ENCODE measurements around the gene RAPGEF5. TPM values are rescaled to one million over a fixed set of nuclear protein-coding genes. Genes with fewer than 3 reads are reported as not detected.

Gene RAPGEF5
- total RNA-seq, 3 donors from 2014 or later: 18.7 to 78.0 (median 41.9) TPM

DNA sequence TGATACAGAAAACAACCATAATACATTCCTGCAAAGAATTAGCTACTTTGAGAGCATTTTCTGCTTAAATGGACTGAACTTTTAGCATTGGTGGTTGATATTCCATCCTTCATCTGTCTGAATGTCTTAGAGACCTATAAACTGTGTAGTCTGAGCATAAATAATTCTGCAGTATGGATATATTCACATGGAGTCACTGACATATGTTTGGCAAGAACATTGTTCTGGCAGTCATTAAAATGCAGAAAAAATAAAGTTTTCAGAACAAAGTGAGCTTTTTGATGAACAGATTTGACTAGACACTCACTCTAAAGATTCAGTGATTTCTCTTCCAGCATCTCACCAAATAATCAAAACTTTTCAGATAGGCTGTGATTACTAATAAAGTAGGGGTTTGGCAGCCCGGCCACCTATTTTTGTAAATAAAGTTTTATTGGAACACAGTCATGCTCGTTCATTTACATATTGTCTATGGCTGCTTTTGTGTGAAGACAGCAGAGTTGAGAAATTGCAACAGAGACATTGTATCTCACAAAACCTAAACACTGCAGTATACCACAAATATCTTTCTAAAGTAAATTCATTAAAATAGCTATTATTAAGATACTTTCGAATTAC is 44.1 kb upstream of the RAPGEF5 start:
- Histone ChIP-seq H3K4me3 (no peak overlapping the region), H3K4me1 (no peaks in the 10 kb centered on the region), H3K27ac (no peak overlapping the region), H3K27me3 (no peaks in the 10 kb centered on the region), H3K36me3 (no peaks in the 10 kb centered on the region), H3K9me3 (no peaks in the 10 kb centered on the region)
- no peak for DNase-seq (ENCODE audit: low spot score in 2 of 2)
- TF ChIP-seq POLR2A (IDR thresholded peaks at IDR 0.05): no peak
- TF ChIP-seq POLR2AphosphoS5 (IDR thresholded peaks at IDR 0.05): no peak
- no peak for TF ChIP-seq CTCF (IDR thresholded peaks at IDR 0.05)
- intact Hi-C loops (cut with DNase I; ENCODE audit: low total_unique reads): no loop called here

DNA sequence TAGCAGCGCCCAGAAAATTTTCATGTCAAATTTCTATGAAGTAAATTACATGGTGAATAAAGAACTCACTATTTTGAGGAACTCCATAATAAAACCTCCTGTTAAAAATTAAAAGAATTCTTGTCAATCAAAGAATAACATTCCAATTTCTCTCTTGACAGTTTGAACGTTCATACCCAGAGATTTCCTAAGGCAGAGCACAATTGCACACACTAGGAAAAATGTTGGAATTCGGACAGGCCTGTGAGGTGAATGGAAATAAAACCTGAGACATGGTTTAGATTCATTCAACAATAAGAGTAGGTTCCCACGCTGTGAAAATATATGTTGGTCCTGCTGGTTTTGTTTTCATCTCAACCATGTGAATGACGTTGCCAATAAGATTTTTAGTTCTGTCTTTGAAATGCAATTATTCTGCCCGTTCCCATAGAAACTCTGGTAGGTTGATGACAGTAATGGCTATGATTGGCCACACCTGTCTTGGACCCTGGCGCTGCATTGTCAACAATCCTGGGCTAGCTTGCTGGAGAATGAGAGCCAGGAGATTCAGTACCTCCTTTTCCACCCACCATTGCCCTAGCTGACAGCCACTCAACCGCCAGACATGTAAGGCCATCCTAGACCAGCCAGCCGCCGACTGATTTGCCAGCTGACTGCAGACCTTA is 43.3 kb upstream of the RAPGEF5 start:
- intact Hi-C loops (cut with DNase I; ENCODE audit: low total_unique reads): no loop called here
- Histone ChIP-seq H3K36me3 (no peaks in the 10 kb centered on the region), H3K27me3 (no peaks in the 10 kb centered on the region), H3K4me3 (no peak overlapping the region), H3K27ac (no peak overlapping the region), H3K9me3 (no peaks in the 10 kb centered on the region), H3K4me1 (no peaks in the 10 kb centered on the region)
- DNase-seq (ENCODE audit: low spot score in 2 of 2): no peak
- TF ChIP-seq POLR2AphosphoS5 (IDR thresholded peaks at IDR 0.05) (no peak), POLR2A (IDR thresholded peaks at IDR 0.05) (no peak), CTCF (IDR thresholded peaks at IDR 0.05) (no peak)

GRCh38 chr7:22399546-22399945 is 42.6 kb upstream of the RAPGEF5 start:
- DNase-seq (ENCODE audit: low spot score in 2 of 2): no peak
- intact Hi-C loops (cut with DNase I; ENCODE audit: low total_unique reads): no loop called here
- Histone ChIP-seq H3K4me1 (no peaks in the 10 kb centered on the region), H3K36me3 (no peaks in the 10 kb centered on the region), H3K27ac (no peak overlapping the region), H3K4me3 (no peak overlapping the region), H3K27me3 (no peaks in the 10 kb centered on the region), H3K9me3 (no peaks in the 10 kb centered on the region)
- no peak for TF ChIP-seq POLR2A (IDR thresholded peaks at IDR 0.05)
- TF ChIP-seq POLR2AphosphoS5 (IDR thresholded peaks at IDR 0.05): no peak
- no peak for TF ChIP-seq CTCF (IDR thresholded peaks at IDR 0.05)

GRCh38 chr7:22399091-22399490 is 42.1 kb upstream of the RAPGEF5 start:
- intact Hi-C loops (cut with DNase I; ENCODE audit: low total_unique reads): no loop called here
- H3K27me3 ChIP-seq: no peaks in the 10 kb centered on the region

More at GRCh38 chr7:22399091-22399490, 42.1 kb upstream of the RAPGEF5 start:
- Histone ChIP-seq H3K27ac (no peak overlapping the region), H3K36me3 (no peaks in the 10 kb centered on the region), H3K4me1 (no peaks in the 10 kb centered on the region), H3K4me3 (no peak overlapping the region), H3K9me3 (no peaks in the 10 kb centered on the region)
- no peak for DNase-seq (ENCODE audit: low spot score in 2 of 2)
- TF ChIP-seq POLR2AphosphoS5 (IDR thresholded peaks at IDR 0.05) (no peak), POLR2A (IDR thresholded peaks at IDR 0.05) (no peak), CTCF (IDR thresholded peaks at IDR 0.05) (no peak)
